DMS 273 treated with DMSO at 0.1 percent for 48 hours (cell line): ENCODE measurements around the gene SHOC2.

Experiments used
- DNase-seq: peaks from one replicate; lab custom pipeline; 2025; lab: John Stamatoyannopoulos, UW

The SHOC2 gene

DNA sequence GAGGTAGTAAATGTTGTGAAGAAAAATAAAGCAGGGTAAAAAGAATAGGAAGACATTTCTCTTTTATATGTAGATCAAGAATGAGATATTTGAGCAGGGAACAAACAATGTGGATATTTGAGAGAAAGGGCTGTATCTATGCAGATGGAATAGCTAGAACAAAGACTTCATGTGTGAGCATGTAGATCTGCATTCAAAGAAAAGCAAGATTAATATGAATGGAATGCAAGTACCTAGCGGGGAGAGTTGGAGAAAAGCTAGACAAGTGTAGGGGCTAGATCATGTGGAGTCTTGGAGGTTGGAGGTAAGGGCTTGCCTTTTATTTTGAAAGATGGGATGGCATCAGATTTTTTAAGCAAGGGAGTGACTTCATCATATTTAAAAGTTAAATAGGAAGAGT, 27.1 kb downstream of the SHOC2 start:
- no peak for DNase-seq

- no peak for DNase-seq
These were observed 27.7 kb downstream of the SHOC2 start for GRCh38 chr10:110947061-110947595.

GRCh38 chr10:110951381-110951780, 32.0 kb downstream of the SHOC2 start:
- no peak for DNase-seq

DNA sequence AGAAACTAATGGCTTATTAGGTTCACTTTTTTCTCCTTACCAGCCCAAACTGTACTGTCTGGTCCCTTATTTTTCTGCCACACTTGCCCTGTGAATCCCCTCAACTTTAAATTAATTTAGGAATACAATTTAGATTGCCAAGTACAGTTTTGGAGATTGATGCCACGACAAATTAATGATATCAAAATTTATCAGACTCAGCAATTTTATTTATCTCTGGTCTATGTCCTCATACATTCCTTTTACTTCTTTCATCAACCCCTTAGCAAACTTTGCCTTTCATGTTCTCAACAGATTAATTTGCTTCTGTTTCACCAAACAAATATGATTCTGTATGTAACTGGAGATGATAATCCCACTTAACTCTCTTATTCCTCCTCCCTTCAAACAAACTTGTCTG, 38.2 kb downstream of the SHOC2 start:
- DNase-seq, result no peak

DNA sequence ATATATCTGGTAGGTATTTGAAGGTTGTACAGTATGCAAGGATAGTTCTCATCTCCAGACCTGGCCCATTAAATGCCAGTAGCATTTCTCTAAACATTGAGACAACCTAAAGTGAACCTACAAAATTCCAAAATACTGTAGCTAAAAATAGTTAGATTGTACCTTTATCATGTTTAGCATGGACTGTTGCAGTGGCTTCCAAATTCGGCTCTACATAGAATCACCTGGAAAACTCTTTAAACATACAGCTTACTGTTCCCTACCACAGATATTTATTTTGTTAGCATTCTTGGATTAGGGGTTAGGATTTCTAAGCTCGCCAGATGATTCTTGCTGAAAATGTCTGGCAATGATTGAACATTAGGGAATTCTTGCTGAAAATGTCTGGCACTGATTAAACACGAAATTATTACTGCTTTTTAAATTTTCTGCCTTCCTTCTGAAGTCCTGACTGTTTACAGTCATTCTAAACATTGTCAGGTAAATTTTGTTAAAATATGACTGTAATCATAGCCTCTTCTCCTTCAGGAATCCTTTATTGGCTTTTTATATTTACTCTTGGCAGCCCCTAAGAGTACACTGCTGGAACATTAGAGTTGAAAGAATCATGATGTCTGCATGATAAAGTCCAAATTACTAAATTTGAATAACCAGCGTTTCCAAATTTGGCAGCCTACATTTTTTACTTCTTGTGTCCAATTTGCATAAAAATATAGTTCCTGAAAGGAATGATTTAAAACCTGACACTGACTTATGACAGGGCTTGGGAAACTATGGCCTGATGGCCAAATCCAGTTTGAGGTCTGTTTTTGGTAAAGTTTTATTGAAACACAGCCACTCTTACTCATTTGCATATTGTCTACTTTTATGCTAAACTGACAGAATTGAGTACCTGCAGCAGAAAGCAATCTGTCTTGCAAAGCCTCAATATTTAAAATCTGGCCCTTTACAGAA, 40.3 kb downstream of the SHOC2 start:
- no peak for DNase-seq

- DNase-seq, result no peak
These were observed 40.9 kb downstream of the SHOC2 start for GRCh38 chr10:110960333-110960712.

DNA sequence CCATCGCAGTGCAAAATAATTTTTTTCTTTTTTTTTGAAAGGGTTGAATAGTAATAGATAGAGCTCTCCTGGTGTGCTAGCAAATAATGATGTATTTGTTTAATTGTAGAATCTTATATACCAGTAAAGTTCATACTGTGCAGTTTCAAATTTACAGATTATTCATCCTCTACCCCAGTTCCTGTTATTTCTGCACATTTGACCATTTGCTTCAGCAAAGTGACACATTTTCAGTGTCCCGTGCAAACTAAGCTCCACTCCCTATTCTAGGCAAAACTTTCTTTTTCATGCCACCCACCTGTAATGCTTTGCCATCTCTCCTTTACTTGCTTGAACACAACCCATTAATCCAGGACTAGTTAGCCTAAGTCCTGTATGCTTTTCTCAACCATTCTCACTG, 43.0 kb downstream of the SHOC2 start:
- no peak for DNase-seq

DNA sequence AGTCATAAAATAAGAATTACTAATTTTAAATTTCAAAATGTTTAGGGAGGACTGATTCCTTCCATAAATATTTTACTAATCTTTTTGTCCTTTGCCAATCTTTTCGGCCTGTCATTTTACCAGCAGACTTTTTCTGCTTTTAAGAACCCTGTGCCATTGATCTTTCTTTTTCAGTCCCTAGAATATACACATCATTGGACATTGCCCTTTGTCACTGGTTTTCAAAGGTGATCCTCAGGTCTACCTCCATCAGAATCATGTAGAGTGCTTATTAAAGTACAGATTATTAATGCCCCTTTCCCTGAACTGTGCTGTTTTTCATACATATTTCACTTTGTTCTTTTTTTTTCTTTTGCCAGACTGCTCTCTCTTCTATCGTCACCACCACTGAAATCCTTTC, 43.8 kb downstream of the SHOC2 start:
- DNase-seq, result no peak

GRCh38 chr10:110964681-110965080, 45.3 kb downstream of the SHOC2 start:
- no peak for DNase-seq

GRCh38 chr10:110965216-110965615, 45.8 kb downstream of the SHOC2 start:
- DNase-seq, result no peak

DNA sequence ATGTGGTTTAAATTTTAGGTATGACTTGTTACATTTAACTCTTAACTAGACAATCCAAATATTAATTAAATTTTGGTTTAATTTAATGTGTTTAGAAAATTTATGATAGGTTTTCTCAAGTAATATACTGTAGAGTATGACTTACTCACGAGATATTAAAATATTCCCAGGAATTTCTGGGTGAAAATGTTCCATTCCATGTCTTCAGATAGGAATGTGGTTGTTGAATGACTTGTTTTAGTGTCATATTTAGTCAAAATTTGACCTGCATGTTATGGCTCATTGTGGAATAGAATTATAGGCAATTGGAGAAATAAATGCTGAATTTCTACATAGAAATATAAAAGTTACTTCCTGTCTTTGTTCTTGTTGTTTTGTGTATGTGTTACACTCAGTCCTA, 46.7 kb downstream of the SHOC2 start:
- no peak for DNase-seq

GRCh38 chr10:110967009-110967630, 47.7 kb downstream of the SHOC2 start:
- no peak for DNase-seq

DNA sequence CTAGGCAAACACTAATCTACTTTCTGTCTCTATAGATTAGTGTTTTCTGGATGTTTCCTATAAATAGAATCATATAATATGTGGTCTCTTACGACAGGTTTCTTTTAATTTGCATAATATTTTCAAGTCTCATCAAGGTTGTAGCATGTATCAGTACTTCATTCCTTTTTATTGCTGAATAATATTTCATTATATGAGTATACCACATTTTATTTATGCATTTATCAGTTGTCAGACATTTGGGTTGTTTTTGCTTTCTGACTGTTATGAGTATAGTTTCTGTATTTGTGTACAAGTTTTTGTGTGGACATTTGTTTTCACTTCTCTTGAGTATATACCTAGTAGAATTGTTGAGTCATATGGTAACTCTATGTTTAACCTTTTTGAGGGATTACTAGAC, 48.2 kb downstream of the SHOC2 start:
- DNase-seq, result no peak

GRCh38 chr10:110969183-110969582, 49.8 kb downstream of the SHOC2 start:
- DNase-seq, result no peak

DNA sequence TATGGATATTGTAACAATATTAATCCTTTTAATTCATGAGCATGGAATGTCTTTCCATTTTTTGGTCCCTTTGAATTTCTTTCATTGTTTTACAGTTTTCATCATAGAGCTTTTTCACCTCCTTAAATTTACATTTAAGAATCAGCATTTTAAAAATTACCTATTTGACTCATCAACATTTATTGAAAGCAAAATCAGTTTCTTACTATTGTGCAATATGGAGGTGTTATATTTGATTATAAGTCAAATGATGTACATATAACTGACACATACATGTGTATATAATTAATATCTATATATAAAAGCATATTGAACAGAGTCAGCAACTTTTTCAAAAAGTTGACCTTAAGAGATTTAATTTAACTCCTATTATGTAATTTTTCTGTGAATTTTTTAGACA, 52.2 kb downstream of the SHOC2 start:
- no peak for DNase-seq

- DNase-seq, result no peak
These were observed 53.1 kb downstream of the SHOC2 start for GRCh38 chr10:110972231-110973134.

DNA sequence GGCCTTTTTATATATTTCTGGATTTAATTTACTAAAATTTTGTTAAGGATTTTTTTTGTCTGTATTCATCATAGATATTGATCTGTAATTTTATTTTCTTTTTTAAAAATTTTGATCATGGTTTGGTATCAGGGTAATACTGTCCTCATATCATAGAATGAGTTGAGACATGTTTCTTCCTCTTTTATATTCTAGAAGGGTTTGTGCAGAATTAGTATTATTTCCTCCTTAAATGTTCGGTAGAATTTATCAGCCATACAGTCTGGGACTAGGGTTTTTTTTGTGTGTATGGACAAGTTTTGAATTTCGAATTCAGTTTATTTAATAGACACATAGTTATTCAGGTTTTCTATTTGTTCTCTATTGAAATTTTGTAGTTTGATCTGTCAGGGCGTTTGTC, 54.0 kb downstream of the SHOC2 start:
- DNase-seq, result no peak

DNA sequence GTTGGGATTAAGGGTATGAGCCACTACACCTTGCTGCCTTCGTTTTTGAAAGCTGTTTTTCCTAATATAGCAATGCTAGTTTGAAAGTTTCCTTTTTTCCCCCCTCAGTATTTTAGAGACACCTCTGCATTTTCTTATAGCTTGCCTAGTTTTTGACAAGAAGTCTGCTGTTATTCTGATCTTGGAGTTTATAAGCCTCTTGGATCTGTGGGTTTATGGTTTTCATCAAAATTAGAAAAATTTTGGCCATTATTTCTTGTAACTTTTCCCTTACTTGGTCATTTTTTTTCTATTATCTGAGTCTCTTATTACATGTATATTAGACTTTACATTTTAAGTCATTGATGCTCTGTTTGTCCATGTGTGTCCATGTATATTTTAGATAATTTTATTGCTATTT, 57.2 kb downstream of the SHOC2 start:
- no peak for DNase-seq

GRCh38 chr10:110977662-110978061, 58.3 kb downstream of the SHOC2 start:
- DNase-seq, result no peak

- DNase-seq, result no peak
These were observed 58.8 kb downstream of the SHOC2 start for GRCh38 chr10:110978204-110978603.

DNA sequence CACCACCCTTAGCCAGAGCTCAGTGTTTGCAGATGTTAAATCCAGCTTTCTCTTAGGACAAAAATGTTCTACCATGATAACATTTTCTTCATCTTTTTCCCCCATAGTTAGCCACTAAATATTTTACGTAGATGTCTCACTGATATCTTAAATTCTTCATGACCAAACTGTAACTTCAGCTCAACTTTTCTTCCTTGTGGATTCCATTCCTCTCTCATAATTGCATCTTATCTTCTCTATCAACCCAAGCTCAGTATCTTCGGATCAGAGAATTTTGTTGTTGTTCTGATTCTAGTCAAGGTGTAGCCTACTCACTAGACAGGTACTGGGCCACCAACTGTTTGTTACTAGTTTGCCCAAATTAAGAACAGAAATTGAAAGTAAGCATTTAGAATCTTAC, 60.2 kb downstream of the SHOC2 start:
- DNase-seq, result no peak

GRCh38 chr10:110980807-110981206, 61.4 kb downstream of the SHOC2 start:
- DNase-seq, result no peak
